ELF-1 (cell line): Measurements from ENCODE around the gene CCDC107.
A peak's percentile ranks its signal among the peaks of the same experiment; 100 is the strongest.

Experiments used
- DNase-seq: peaks from one replicate; pipeline ENCODE4 v3.0.0-alpha.2; 2016; ENCODE audit warnings: low read depth, low spot score

The CCDC107 gene

GRCh38 chr9:35702696-35703095 lies 44.6 kb downstream of the CCDC107 start:
- no peak for DNase-seq

- DNase-seq, result no peak
Measured at GRCh38 chr9:35703906-35704672, 46.0 kb downstream of the CCDC107 start.

- peak; percentile 49 for DNase-seq
Measured at GRCh38 chr9:35705372-35705771, 47.3 kb downstream of the CCDC107 start.

GRCh38 chr9:35705836-35706430 lies 47.8 kb downstream of the CCDC107 start:
- DNase-seq, result no peak

GRCh38 chr9:35706951-35707350 lies 48.9 kb downstream of the CCDC107 start:
- DNase-seq, result no peak

GRCh38 chr9:35708146-35708545 lies 50.1 kb downstream of the CCDC107 start:
- no peak for DNase-seq

GRCh38 chr9:35710818-35711500 lies 52.9 kb downstream of the CCDC107 start:
- DNase-seq, result no peak
